GM18502 (cell line): ENCODE data around the gene SCLY.
"Not testable (repeated sequence)": the region's sequence is repeated elsewhere in the genome, so short reads cannot be mapped to it uniquely, and the experiment has no call there.

Source experiments
- ATAC-seq: cut with Tn5 transposase; IDR thresholded peaks from one replicate; pipeline ENCODE4 v1.9.1; 2021; ENCODE audit warnings: mild to moderate bottlenecking; ENCODE audit not compliant: unreplicated experiment, poor library complexity

The SCLY gene

GRCh38 chr2:238106698-238107524, 46.1 kb downstream of the SCLY start:
- ATAC-seq = peak; percentile 24

DNA sequence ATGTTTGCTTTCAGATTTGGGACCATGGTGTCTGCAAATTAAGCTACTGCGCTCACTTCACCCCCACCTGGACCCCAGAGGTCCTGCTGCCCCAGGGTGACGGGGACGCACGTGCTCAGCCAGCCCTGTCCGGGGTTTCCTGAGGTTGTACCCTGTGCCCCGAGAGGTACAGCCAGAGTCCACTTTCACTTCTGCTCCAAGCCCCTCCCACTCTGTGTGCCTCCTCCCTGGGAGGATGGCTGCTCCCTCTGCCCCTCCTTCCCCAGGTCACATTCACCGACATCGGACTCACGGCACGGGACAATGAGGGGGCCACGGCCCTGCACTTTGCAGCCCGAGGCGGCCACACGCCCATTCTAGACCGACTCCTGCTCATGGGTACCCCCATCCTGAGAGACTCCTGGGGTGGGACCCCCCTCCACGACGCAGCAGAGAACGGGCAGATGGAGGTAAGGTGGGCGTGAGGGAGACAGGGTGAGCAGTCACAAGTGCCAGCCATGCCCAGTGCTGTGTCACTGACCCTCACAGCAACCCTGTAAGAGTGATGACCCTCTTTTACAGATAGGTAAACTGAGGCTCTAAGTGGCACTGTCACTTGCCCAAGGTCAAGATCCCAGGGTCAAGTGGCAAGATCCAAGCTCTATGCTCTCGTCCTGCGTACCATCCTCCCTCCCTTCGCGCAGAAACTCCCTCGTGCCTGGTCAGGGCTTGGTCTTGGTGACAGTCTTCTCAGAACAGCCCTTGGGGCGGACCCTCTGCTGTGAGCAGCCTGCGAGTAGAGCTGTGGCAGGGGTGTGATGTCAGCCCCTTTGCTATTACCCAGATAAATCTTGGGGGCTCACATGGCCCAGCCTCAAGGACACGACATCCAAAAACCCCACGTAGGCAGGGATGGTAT, 47.0 kb downstream of the SCLY start:
- peak; percentile 86 for ATAC-seq

DNA sequence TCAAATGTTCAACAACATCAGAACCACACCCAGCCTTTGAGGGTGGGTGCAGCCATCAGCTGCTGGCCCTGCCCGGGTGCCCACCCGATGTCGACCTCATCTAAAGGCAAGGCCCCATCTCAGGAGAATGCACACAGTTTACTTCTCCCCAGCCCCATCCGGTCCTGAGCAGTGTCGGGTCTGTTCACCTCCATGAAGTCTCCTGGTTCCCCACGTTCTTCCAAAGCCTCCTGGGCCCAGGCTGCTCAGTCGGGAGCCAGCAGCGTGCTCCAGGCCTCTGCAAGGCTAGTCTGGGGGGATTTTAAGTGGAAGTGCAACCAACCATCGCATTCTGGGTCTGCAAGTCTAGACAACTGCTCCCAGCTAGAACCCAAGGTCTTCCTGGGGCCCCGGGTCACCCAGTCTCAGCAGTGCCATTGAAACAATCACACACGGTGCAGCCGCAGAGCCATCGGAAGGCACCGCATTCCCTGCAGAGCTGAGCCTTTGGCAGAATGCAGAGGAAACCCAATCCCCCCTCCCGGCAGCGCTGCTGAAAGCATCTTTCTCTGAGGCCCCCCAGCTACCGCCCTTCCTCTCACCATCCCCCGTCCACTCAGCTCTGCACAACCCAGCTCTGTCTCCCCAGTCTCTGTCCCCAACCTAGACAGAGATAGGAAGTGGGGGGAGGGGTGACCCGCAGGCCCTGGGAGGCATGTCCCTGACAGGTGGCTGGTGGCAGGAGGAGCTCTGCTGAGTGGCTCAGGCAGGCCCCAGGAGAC, 47.8 kb downstream of the SCLY start:
- peak; percentile 58 for ATAC-seq

DNA sequence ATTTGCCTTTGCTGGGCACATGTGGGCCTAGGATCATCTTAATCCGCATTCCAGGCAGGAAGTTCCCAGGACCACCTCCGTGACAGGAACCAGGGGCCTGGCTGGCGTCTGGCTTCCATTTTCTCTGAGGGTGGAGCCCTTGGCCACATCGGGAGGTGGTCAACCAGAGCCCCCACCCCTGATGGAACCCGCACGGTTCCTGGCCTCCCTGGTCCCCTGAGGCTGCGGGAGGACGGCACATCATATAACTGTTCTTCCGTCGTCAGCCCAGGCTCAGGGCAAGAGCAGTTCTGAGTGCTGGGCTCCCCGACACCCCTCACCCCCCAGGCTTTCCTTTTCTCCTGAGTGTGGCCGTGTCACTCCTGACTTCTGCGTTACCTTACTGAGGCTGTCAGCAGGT, 52.8 kb downstream of the SCLY start:
- no peak for ATAC-seq

- no peak for ATAC-seq
Measured at GRCh38 chr2:238114331-238114841, 53.6 kb downstream of the SCLY start.

DNA sequence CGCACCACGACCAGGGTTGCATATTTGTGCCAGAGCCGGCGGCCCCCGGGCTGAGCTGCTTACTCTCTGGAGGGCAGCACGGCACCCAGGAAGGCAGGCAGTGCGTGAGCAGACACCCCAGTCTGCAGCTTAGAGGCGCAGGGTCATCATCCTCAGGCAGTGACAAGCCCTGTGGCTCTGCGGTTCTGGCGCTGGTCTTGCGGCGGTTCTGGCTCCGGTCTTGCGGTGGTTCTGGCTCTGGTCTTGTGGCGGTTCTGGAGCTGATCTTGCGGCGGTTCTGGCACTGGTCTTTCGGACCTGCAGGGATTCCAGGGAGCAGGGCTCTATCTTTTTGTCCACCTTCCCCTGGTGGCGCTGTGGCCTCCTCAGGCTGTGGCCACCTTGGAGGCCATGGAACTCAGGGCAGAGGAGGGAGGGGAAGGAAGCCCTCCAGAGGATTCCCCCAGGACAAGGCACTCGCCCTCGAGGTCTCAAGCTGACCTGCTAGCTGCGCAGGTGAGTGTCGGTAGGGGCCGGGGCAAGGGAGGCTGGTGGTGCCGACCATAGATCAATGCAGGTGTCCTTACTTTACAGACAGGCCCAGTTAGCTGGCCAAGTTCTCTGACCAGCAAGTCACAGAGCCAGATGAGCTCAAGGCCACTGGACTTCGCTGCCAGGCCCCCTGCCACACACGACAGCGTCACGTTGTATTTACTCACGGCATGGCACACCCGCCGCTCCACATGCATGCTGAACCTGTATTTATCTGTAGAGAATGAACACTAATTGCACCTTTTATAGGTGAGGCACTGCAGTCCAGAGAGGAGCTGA, 54.3 kb downstream of the SCLY start:
- no peak for ATAC-seq

DNA sequence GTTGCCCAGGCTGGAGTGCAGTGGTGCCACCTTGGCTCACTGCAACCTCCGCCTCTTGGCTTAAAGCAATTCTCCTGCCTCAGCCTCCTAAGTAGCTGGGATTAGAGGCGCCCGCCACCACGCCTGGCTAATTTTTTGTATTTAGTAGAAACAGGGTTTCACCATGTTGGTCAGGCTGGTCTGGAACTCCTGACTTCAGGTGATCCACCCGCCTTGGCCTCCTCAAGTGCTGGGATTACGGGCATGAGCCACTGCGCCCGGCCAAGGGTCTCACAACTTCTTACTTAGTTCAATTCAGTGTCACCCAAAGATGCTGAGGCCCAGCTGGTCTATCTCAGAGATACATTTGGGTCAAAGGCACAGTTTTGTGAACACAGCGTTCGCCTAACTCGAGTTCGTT, 54.9 kb downstream of the SCLY start:
- not testable (repeated sequence) for ATAC-seq

DNA sequence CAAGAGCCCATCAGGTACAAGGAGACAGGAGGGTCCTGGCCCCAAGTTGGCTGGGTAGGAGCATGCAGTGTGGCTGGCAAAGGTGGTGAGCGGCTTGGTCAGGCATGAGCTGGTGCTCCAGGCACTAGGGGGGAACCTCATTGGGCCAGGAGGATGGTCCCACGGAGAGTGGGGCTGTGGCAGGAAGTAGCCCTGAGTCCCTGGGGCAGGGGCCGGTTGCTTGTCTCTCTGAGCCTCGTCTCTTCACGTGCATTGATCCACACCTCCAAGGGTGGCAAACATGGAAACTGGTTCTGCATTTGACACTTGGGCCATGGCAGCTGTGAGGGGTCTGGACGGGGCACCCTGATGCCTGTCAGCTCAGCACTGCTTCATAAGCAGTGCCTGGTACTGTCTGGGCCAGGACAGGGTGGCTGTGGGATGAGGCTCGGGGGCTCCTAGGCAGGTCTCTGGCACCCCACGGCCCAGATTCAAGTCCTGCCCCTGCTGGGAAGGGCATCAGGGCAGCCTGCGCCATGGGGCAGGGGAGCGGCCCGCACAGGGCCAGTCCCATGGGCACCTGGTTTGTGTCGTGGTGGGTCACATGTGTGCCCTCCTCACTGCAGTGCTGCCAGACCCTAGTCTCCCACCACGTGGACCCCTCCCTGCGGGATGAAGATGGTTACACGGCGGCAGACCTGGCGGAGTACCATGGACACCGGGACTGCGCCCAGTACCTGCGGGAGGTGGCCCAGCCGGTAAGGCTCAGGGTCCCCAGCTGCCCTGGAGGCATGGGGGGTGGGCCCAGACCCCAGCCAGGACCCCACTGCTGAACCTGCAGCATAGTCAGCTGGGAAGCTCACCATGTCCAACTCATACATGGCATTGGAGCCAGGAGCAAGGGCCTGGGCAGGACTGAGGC, 55.7 kb downstream of the SCLY start:
- no peak for ATAC-seq

- ATAC-seq = no peak
Measured at GRCh38 chr2:238117199-238118154, 56.7 kb downstream of the SCLY start.

GRCh38 chr2:238119756-238120462, 59.1 kb downstream of the SCLY start:
- no peak for ATAC-seq

DNA sequence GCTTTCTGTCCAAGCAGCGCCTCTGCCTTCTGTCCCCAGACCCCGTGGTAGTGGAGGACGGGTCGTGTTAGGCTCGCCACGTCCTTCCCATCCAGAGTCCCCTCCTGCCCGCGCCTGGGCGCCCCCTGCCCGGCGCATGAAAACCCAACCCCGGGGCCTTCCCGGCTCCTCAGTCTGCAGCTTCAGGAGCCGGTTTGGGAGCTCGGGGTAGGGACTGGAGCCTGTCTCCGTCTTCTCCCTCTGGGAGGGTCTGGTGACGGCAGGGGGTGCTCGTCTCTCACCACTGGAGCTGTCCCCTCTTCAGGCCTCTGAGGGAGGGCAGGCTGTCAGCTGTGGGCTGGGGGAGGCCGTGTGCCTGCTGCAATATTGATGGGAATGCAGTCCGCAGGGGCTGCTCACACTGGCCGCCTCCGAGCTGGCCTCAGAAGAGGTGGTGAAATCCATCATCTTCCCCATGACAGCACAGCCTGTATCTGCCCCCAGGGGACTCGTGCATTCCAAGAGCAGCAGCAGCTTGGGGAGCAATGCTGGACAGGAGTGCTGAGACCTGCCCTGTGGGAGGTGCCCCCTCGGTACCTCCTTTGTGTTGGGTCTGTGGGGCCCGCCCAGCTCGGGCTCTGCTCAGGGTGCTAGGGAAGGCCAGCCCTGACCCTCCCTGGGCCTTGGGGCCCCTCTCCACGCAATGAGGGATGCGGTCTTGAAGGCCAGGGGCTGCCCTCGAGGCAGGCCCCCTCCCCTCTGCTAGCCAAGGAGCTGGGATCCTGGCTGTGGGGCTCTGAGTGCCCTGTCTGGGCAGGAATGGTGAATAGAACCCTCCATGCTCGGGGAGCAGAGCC, 59.9 kb downstream of the SCLY start:
- no peak for ATAC-seq

- ATAC-seq = no peak
Measured at GRCh38 chr2:238121511-238122286, 60.9 kb downstream of the SCLY start.

- no peak for ATAC-seq
Measured at GRCh38 chr2:238122287-238123217, 61.8 kb downstream of the SCLY start.
